Neural cell (in vitro differentiated cells): ENCODE measurements around the gene DENND4A. TPM values are rescaled to one million over a fixed set of nuclear protein-coding genes. Genes with fewer than 3 reads are reported as not detected.

ENCODE experiments used
- H2AFZ ChIP-seq: fragments of 200-600, 300-800 bp; sonication (generic), shearing (Covaris generic); 2 replicates; pipeline ENCODE4 v1.6.0; 2014; ENCODE audit warnings: low read depth, mild to moderate bottlenecking, antibody characterized with exemption, low read length, moderate library complexity
- H3F3A ChIP-seq: fragments of 200-600 bp; shearing (Covaris generic); 2 replicates; pipeline ENCODE4 v1.6.1; 2016; ENCODE audit warnings: mild to moderate bottlenecking, moderate library complexity, mixed read lengths, antibody characterized with exemption, low read length; ENCODE audit not compliant: insufficient read depth, poor library complexity, severe bottlenecking
- H3K27ac ChIP-seq: fragments of 200-600, 300-800 bp; sonication (generic), shearing (Covaris generic); 2 replicates; pipeline ENCODE4 v1.5.1; 2014; ENCODE audit warnings: mild to moderate bottlenecking, low read length, moderate library complexity
- H3K27me3 ChIP-seq: fragments of 300-800, 200-600 bp; sonication (generic), shearing (Covaris generic); 2 replicates; pipeline ENCODE4 v1.6.0; 2014; ENCODE audit warnings: mild to moderate bottlenecking, low read depth, low read length, moderate library complexity; ENCODE audit not compliant: insufficient read depth
- H3K36me3 ChIP-seq: fragments of 300-800, 200-600 bp; sonication (generic), shearing (Covaris generic); 2 replicates; pipeline ENCODE4 v1.5.1; 2014; ENCODE audit warnings: mild to moderate bottlenecking, antibody characterized with exemption, low read length, moderate library complexity; ENCODE audit not compliant: insufficient read depth
- H3K4me2 ChIP-seq: fragments of 300-800, 200-600 bp; sonication (generic), shearing (Covaris generic); 2 replicates; pipeline ENCODE4 v1.6.0; 2014; ENCODE audit warnings: mild to moderate bottlenecking, low read length
- H3K4me3 ChIP-seq: fragments of 300-800, 200-600 bp; sonication (generic), shearing (Covaris generic); 2 replicates; pipeline ENCODE4 v1.5.1; 2014; ENCODE audit warnings: mild to moderate bottlenecking, low read length, moderate library complexity
- H3K79me2 ChIP-seq: fragments of 200-600 bp; shearing (Covaris generic); replicated peaks from 2 replicates; pipeline ENCODE4 v1.6.0; 2014; ENCODE audit warnings: mild to moderate bottlenecking, low read length, moderate library complexity; ENCODE audit not compliant: insufficient read depth
- H3K9ac ChIP-seq: fragments of 300-800, 200-600 bp; sonication (generic), shearing (Covaris generic); 2 replicates; pipeline ENCODE4 v1.6.1; 2016; ENCODE audit warnings: mild to moderate bottlenecking, low read length, mixed read lengths
- H3K9me2 ChIP-seq: fragments of 200-600 bp; shearing (Covaris generic); 2 replicates; pipeline ENCODE4 v1.6.1; 2016; ENCODE audit warnings: mild to moderate bottlenecking, low read length, mixed read lengths; ENCODE audit not compliant: insufficient read depth
- H3K9me3 ChIP-seq: fragments of 200-600, 300-800 bp; sonication (generic), shearing (Covaris generic); 2 replicates; pipeline ENCODE4 v1.6.1; 2016; ENCODE audit warnings: mild to moderate bottlenecking, mixed run types, low read length, moderate library complexity, mixed read lengths
- H4K20me1 ChIP-seq: fragments of 200-600 bp; shearing (Covaris generic); 2 replicates; pipeline ENCODE4 v1.6.1; 2016; ENCODE audit warnings: mild to moderate bottlenecking, mixed run types; ENCODE audit not compliant: insufficient read depth
- CTCF ChIP-seq: fragments of 450-650 bp; IDR thresholded peaks from 2 replicates; pipeline ENCODE4 v1.5.1; 2014; ENCODE audit warnings: antibody characterized with exemption, mild to moderate bottlenecking, moderate library complexity; ENCODE audit not compliant: poor library complexity, severe bottlenecking
- EP300 ChIP-seq: fragments of 450-650 bp; conservative IDR thresholded peaks from 2 replicates; pipeline ENCODE4 v1.6.1; 2014; ENCODE audit warnings: antibody characterized with exemption, mild to moderate bottlenecking, moderate library complexity; ENCODE audit not compliant: poor library complexity, severe bottlenecking
- EZH2 ChIP-seq: fragments of 200-600, 300-800 bp; shearing (Covaris generic), sonication (generic); IDR thresholded peaks from 2 replicates; pipeline ENCODE4 v1.6.1; 2014; ENCODE audit warnings: antibody characterized with exemption, low read length, borderline replicate concordance, mild to moderate bottlenecking; ENCODE audit not compliant: insufficient read depth, poor library complexity, severe bottlenecking
- MXI1 ChIP-seq: fragments of 450-650 bp; conservative IDR thresholded peaks from 2 replicates; pipeline ENCODE4 v1.6.1; 2014; ENCODE audit warnings: antibody characterized with exemption, mild to moderate bottlenecking; ENCODE audit not compliant: poor library complexity, severe bottlenecking
- POLR2AphosphoS5 ChIP-seq: IDR thresholded peaks from 2 replicates; pipeline ENCODE4 v1.6.1; 2012
- RAD21 ChIP-seq: fragments of 450-650 bp; conservative IDR thresholded peaks from 2 replicates; pipeline ENCODE4 v1.6.1; 2014; ENCODE audit warnings: antibody characterized with exemption, mild to moderate bottlenecking, moderate library complexity
- REST ChIP-seq: IDR thresholded peaks from 2 replicates; pipeline ENCODE4 v1.6.1; 2012; ENCODE audit warnings: borderline replicate concordance
- SMC3 ChIP-seq: fragments of 450-650 bp; conservative IDR thresholded peaks from 2 replicates; pipeline ENCODE4 v1.6.1; 2014; ENCODE audit warnings: antibody characterized with exemption, mild to moderate bottlenecking, moderate library complexity; ENCODE audit not compliant: poor library complexity
- TAF1 ChIP-seq: IDR thresholded peaks from 2 replicates; pipeline ENCODE4 v1.6.1; 2012; ENCODE audit warnings: low read depth
- polyA plus RNA-seq: library from polyadenylated mRNA; depleted of rRNA; stranded (reverse); fragments of >200 nt; gene quantifications from 2 replicates; pipeline ENCODE4 v1.2.3, GENCODE V29; 2014

Gene DENND4A
- polyA plus RNA-seq, 1 donor from 2014 or later, result 7.5 TPM

- TF ChIP-seq SMC3 (no peak), POLR2AphosphoS5 (no peak), RAD21 (no peak)
- Histone ChIP-seq H3K4me2 (no peak overlapping the region), H3K4me3 (no peak overlapping the region), H3K9me3 (no peaks in the 10 kb centered on the region), H3K79me2 (no peaks in the 10 kb centered on the region), H2AFZ (no peak overlapping the region), H3F3A (no peaks in the 10 kb centered on the region), H3K36me3 (no peaks in the 10 kb centered on the region), H4K20me1 (no peaks in the 10 kb centered on the region), H3K27me3 (no peaks in the 10 kb centered on the region), H3K9ac (no peak overlapping the region), H3K27ac (no peak overlapping the region), H3K9me2 (no peaks in the 10 kb centered on the region)
Observed at GRCh38 chr15:65722191-65722590, 69.9 kb downstream of the DENND4A start.

- Histone ChIP-seq H2AFZ (no peak overlapping the region), H3K4me3 (no peak overlapping the region), H3K36me3 (no peaks in the 10 kb centered on the region), H3K27ac (no peak overlapping the region), H3K79me2 (no peaks in the 10 kb centered on the region), H4K20me1 (no peaks in the 10 kb centered on the region), H3F3A (no peaks in the 10 kb centered on the region), H3K9ac (no peak overlapping the region), H3K9me2 (no peaks in the 10 kb centered on the region), H3K27me3 (no peaks in the 10 kb centered on the region), H3K9me3 (no peaks in the 10 kb centered on the region), H3K4me2 (no peak overlapping the region)
- no peak for TF ChIP-seq EZH2
- TF ChIP-seq TAF1, result no peak
- no peak for TF ChIP-seq CTCF
- no peak for TF ChIP-seq POLR2AphosphoS5
- no peak for TF ChIP-seq RAD21
- TF ChIP-seq MXI1, result no peak
- TF ChIP-seq REST, result no peak
- no peak for TF ChIP-seq EP300
- TF ChIP-seq SMC3, result no peak
Observed at GRCh38 chr15:65712415-65712814, 79.7 kb downstream of the DENND4A start.

- Histone ChIP-seq H3K9me2 (no peaks in the 10 kb centered on the region), H3K4me2 (no peak overlapping the region), H4K20me1 (no peaks in the 10 kb centered on the region), H3K9ac (no peak overlapping the region), H3K9me3 (no peaks in the 10 kb centered on the region), H3K4me3 (no peak overlapping the region), H3K79me2 (no peaks in the 10 kb centered on the region), H3K27me3 (no peaks in the 10 kb centered on the region), H3K27ac (no peak overlapping the region), H3F3A (no peaks in the 10 kb centered on the region), H3K36me3 (peaks cover 8% of the 10 kb centered on the region), H2AFZ (no peak overlapping the region)
- no peak for TF ChIP-seq RAD21
- TF ChIP-seq REST, result no peak
- TF ChIP-seq SMC3, result no peak
- no peak for TF ChIP-seq CTCF
- TF ChIP-seq TAF1, result no peak
- TF ChIP-seq EP300, result no peak
- no peak for TF ChIP-seq MXI1
- no peak for TF ChIP-seq POLR2AphosphoS5
- TF ChIP-seq EZH2, result no peak
Observed at GRCh38 chr15:65695081-65695480, 97.0 kb downstream of the DENND4A start.
